Measurements from ENCODE around the gene KAZN. TPM values are rescaled to one million over a fixed set of nuclear protein-coding genes. Genes with fewer than 3 reads are reported as not detected.

The KAZN gene
- total RNA-seq, 1 donor from 2014 or later: 9.4 TPM

GRCh38 chr1:14949270-14949835, 350.9 kb downstream of the KAZN start:
- no peak for TF ChIP-seq CTCF (IDR thresholded peaks at IDR 0.05; ENCODE audit: insufficient read depth, low read depth, low read length)
- TF ChIP-seq EZH2 (IDR thresholded peaks at IDR 0.05; ENCODE audit: insufficient read depth, low read length): no peak
- Histone ChIP-seq H3K4me1 (ENCODE audit: insufficient read depth, low read length) (peaks cover 33% of the 10 kb centered on the region), H2AFZ (ENCODE audit: low read depth, low read length) (no peak overlapping the region), H3K4me3 (ENCODE audit: insufficient read depth, low read depth, low read length) (no peak overlapping the region), H4K20me1 (ENCODE audit: insufficient read depth, low read length) (no peaks in the 10 kb centered on the region), H3K27me3 (ENCODE audit: insufficient read depth, low read length) (no peaks in the 10 kb centered on the region), H3K9me3 (ENCODE audit: insufficient read depth, low read depth, low read length) (peaks cover 3% of the 10 kb centered on the region), H3K9ac (ENCODE audit: low read length) (no peak overlapping the region), H3K79me2 (ENCODE audit: insufficient read depth, low read length) (peaks cover 16% of the 10 kb centered on the region), H3K4me2 (ENCODE audit: low read length) (no peak overlapping the region), H3K36me3 (ENCODE audit: insufficient read depth, low read length) (no peaks in the 10 kb centered on the region), H3K27ac (ENCODE audit: low read depth, low read length) (no peak overlapping the region)
- H3K9me3 Mint-ChIP-seq (ENCODE audit: unreplicated experiment): no peaks in the 10 kb centered on the region
- FAIRE-seq (no peak), DNase-seq (ENCODE audit: low read depth) (no peak)
- no peak overlapping the region for H3K4me3 Mint-ChIP-seq (ENCODE audit: unreplicated experiment)
- H3K27me3 Mint-ChIP-seq (ENCODE audit: low read depth, unreplicated experiment): peaks cover 1% of the 10 kb centered on the region
- H3K4me1 Mint-ChIP-seq (ENCODE audit: low read depth, unreplicated experiment): peaks cover 35% of the 10 kb centered on the region
- peaks cover 2% of the 10 kb centered on the region for H3K36me3 Mint-ChIP-seq (ENCODE audit: low read depth, unreplicated experiment)
- H3K27ac Mint-ChIP-seq (ENCODE audit: unreplicated experiment): no peak overlapping the region

- Histone ChIP-seq H2AFZ (ENCODE audit: low read depth, low read length) (no peak overlapping the region), H3K4me3 (ENCODE audit: insufficient read depth, low read depth, low read length) (no peak overlapping the region), H3K27me3 (ENCODE audit: insufficient read depth, low read length) (no peaks in the 10 kb centered on the region), H3K4me2 (ENCODE audit: low read length) (no peak overlapping the region), H3K79me2 (ENCODE audit: insufficient read depth, low read length) (peaks cover 16% of the 10 kb centered on the region), H3K4me1 (ENCODE audit: insufficient read depth, low read length) (peaks cover 26% of the 10 kb centered on the region), H3K36me3 (ENCODE audit: insufficient read depth, low read length) (no peaks in the 10 kb centered on the region), H3K27ac (ENCODE audit: low read depth, low read length) (no peak overlapping the region), H4K20me1 (ENCODE audit: insufficient read depth, low read length) (no peaks in the 10 kb centered on the region), H3K9ac (ENCODE audit: low read length) (no peak overlapping the region), H3K9me3 (ENCODE audit: insufficient read depth, low read depth, low read length) (peaks cover 3% of the 10 kb centered on the region)
- no peak for TF ChIP-seq CTCF (IDR thresholded peaks at IDR 0.05; ENCODE audit: insufficient read depth, low read depth, low read length)
- no peak for TF ChIP-seq EZH2 (IDR thresholded peaks at IDR 0.05; ENCODE audit: insufficient read depth, low read length)
- peaks cover 4% of the 10 kb centered on the region for H3K27me3 Mint-ChIP-seq (ENCODE audit: low read depth, unreplicated experiment)
- H3K36me3 Mint-ChIP-seq (ENCODE audit: low read depth, unreplicated experiment): peaks cover 2% of the 10 kb centered on the region
- DNase-seq (ENCODE audit: low read depth): no peak
- no peak overlapping the region for H3K4me3 Mint-ChIP-seq (ENCODE audit: unreplicated experiment)
- FAIRE-seq: no peak
- no peak overlapping the region for H3K27ac Mint-ChIP-seq (ENCODE audit: unreplicated experiment)
- no peaks in the 10 kb centered on the region for H3K9me3 Mint-ChIP-seq (ENCODE audit: unreplicated experiment)
- H3K4me1 Mint-ChIP-seq (ENCODE audit: low read depth, unreplicated experiment): peaks cover 29% of the 10 kb centered on the region
These were observed 351.6 kb downstream of the KAZN start for GRCh38 chr1:14949836-14950713.
